ENCODE results near the gene HSPH1. TPM values are rescaled to one million over a fixed set of nuclear protein-coding genes. Genes with fewer than 3 reads are reported as not detected.

The HSPH1 gene
- total RNA-seq, 4 donors from 2014 or later: 33.4 to 48.2 (median 42.1) TPM

GRCh38 chr13:31175847-31176532 lies 14.3 kb upstream of the HSPH1 start:
- no peak for DNase-seq (ENCODE audit: extremely low spot score)
- Histone ChIP-seq H3K4me3 (no peak overlapping the region), H3K36me3 (no peaks in the 10 kb centered on the region), H3K27me3 (no peaks in the 10 kb centered on the region), H3K9me3 (no peaks in the 10 kb centered on the region), H3K4me1 (peaks cover 0 to 5% (median 0%) of the 10 kb centered on the region in 4 donors), H3K27ac (replicated peaks in 1 of 4) (no peak overlapping the region)
- intact Hi-C loops (cut with DNase I): no loop called here
- TF ChIP-seq CTCF (IDR thresholded peaks at IDR 0.05) (no peak), EP300 (IDR thresholded peaks at IDR 0.05) (no peak), POLR2AphosphoS5 (IDR thresholded peaks at IDR 0.05) (no peak), POLR2A (IDR thresholded peaks at IDR 0.05; ENCODE audit: low read depth) (no peak)
- 70% methylated on average over 3 of the region's 3 CpGs for WGBS

- H3K27me3 ChIP-seq: no peaks in the 10 kb centered on the region
- TF ChIP-seq CTCF (IDR thresholded peaks at IDR 0.05) (no peak), POLR2A (IDR thresholded peaks at IDR 0.05; ENCODE audit: low read depth) (no peak)
- DNase-seq (ENCODE audit: extremely low spot score): no peak
- no peaks in the 10 kb centered on the region for H3K9me3 ChIP-seq
- no peaks in the 10 kb centered on the region for H3K36me3 ChIP-seq
- H3K4me3 ChIP-seq: no peak overlapping the region
- intact Hi-C loops (cut with DNase I): no loop called here
- no peak overlapping the region for H3K27ac ChIP-seq (replicated peaks in 1 of 4)
- 64% methylated on average over 3 of the region's 3 CpGs for WGBS
- peaks cover 0 to 5% (median 0%) of the 10 kb centered on the region in 4 donors for H3K4me1 ChIP-seq
These were observed 12.3 kb upstream of the HSPH1 start for GRCh38 chr13:31174018-31174417.

GRCh38 chr13:31172535-31172934 lies 10.8 kb upstream of the HSPH1 start:
- peaks cover 0 to 5% (median 0%) of the 10 kb centered on the region in 4 donors for H3K4me1 ChIP-seq
- H3K27ac ChIP-seq (replicated peaks in 1 of 4): no peak overlapping the region
- H3K4me3 ChIP-seq: no peak overlapping the region
- intact Hi-C loops (cut with DNase I): no loop called here
- no peaks in the 10 kb centered on the region for H3K27me3 ChIP-seq
- WGBS: 62% methylated on average over 2 of the region's 2 CpGs
- no peak for DNase-seq (ENCODE audit: extremely low spot score)
- H3K9me3 ChIP-seq: no peaks in the 10 kb centered on the region
- no peaks in the 10 kb centered on the region for H3K36me3 ChIP-seq
- TF ChIP-seq CTCF (IDR thresholded peaks at IDR 0.05): no peak
- no peak for TF ChIP-seq POLR2AphosphoS5 (IDR thresholded peaks at IDR 0.05)
- no peak for TF ChIP-seq POLR2A (IDR thresholded peaks at IDR 0.05; ENCODE audit: low read depth)
- TF ChIP-seq EP300 (IDR thresholded peaks at IDR 0.05): no peak

GRCh38 chr13:31172001-31172400 lies 10.3 kb upstream of the HSPH1 start:
- TF ChIP-seq CTCF (IDR thresholded peaks at IDR 0.05): no peak
- no peak for TF ChIP-seq EP300 (IDR thresholded peaks at IDR 0.05)
- no peak for TF ChIP-seq POLR2AphosphoS5 (IDR thresholded peaks at IDR 0.05)
- TF ChIP-seq POLR2A (IDR thresholded peaks at IDR 0.05; ENCODE audit: low read depth): no peak
- H3K36me3 ChIP-seq: no peaks in the 10 kb centered on the region
- DNase-seq (ENCODE audit: extremely low spot score): no peak
- H3K9me3 ChIP-seq: no peaks in the 10 kb centered on the region
- intact Hi-C loops (cut with DNase I): no loop called here
- no peak overlapping the region for H3K4me3 ChIP-seq
- no peak overlapping the region for H3K27ac ChIP-seq (replicated peaks in 1 of 4)
- H3K27me3 ChIP-seq: no peaks in the 10 kb centered on the region
- H3K4me1 ChIP-seq: peaks cover 0 to 5% (median 0%) of the 10 kb centered on the region in 4 donors
- 75% methylated on average over 3 of the region's 3 CpGs for WGBS

GRCh38 chr13:31168736-31169135 lies 7.0 kb upstream of the HSPH1 start:
- DNase-seq (ENCODE audit: extremely low spot score): no peak
- Histone ChIP-seq H3K27me3 (no peaks in the 10 kb centered on the region), H3K9me3 (no peaks in the 10 kb centered on the region), H3K27ac (replicated peaks in 1 of 4) (no peak overlapping the region), H3K4me1 (peaks cover 0 to under 1% (median 0%) of the 10 kb centered on the region in 4 donors), H3K36me3 (no peaks in the 10 kb centered on the region), H3K4me3 (no peak overlapping the region)
- WGBS: 97% methylated on average over 11 of the region's 11 CpGs
- no peak for TF ChIP-seq POLR2AphosphoS5 (IDR thresholded peaks at IDR 0.05)
- intact Hi-C loops (cut with DNase I): loop anchor here (10.0 kb wide), 2 partner anchors 304 to 1044 kb away; no protein-coding TSS in a partner anchor

All from esophagus muscularis mucosa (tissue), 4 donors.